Renal cortex interstitium (tissue), 11 donors: ENCODE measurements around the gene IL5. TPM values are rescaled to one million over a fixed set of nuclear protein-coding genes. Genes with fewer than 3 reads are reported as not detected.
A peak's percentile ranks its signal among the peaks of the same experiment; 100 is the strongest.
"Not testable (repeated sequence)": the region's sequence is repeated elsewhere in the genome, so short reads cannot be mapped to it uniquely, and the experiment has no call there.

ENCODE experiments used
- DNase-seq, 11 donors: peaks; one replicate each; pipeline ENCODE4 v3.0.0-alpha.2; 2013; ENCODE audit warnings: low read depth in 9 of 11, low spot score in 4 of 11; ENCODE audit errors: extremely low read depth in 1 of 11
- polyA plus RNA-seq, 3 donors: library from polyadenylated mRNA; unstranded; fragments of 120-200 nt; gene quantifications; one replicate each; pipeline ENCODE4 v1.2.1, GENCODE V29; 2013; ENCODE audit not compliant: insufficient read length in 3 of 3

The IL5 gene
- polyA plus RNA-seq, 3 donors: not detected

DNA sequence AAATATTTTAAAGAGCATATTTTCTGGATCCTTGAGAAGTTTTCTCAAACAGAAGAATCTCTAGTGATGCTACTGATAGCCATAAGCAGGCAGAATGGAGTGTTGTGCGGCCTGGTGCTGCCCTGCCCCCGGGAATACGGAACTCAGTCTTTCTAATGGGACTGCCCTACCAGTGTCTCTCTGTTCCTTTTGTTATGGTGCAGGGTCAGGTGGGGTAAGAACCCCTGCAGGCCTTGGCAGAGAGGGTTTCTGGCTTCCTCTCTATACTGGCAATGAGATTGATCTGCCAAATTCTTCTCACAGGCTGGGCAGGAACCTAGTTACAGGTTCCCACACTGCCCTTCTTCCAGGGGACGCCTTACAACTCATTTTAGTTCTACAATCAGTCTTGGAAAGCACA lies 2.6 kb downstream of the IL5 start:
- no peak for DNase-seq

DNA sequence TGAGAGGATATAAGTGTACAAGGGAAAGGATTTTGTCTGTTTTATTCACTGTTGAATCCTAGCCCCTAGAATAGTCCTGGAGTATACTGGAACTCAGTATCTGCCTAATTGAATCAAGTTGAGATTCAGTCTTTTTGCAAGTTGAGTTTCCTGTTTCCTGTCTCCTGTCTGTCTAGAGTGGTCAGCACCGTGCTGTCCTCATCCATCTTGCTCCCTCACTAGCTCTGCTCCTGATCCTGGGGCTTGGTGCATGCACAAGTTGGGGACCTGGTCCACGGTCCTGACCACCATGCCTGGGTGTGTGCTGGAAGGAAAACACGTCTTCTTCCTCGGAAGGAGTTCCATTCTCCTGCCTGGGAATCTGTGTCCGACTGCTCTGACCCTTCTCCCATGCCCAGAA lies 3.2 kb downstream of the IL5 start:
- DNase-seq: no peak

DNA sequence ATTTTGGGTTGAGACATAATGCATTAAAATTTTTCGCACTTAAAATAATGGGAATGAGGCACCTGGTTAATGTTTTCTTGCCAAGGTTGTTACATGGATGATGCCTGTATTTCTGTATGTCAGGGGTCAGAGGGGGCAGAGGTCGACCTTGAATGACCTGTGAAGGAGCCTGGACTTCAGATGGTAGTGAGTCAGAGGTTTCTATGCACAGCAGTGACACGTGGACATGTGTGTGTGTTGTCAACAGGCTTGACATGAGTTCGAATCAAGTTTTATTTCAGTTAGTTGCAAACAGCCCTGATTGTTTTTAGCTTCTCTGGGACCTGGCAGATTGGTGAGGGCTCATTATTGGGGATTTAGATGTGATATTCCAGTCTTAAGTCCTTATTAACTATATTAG lies 3.6 kb downstream of the IL5 start:
- DNase-seq: no peak

DNA sequence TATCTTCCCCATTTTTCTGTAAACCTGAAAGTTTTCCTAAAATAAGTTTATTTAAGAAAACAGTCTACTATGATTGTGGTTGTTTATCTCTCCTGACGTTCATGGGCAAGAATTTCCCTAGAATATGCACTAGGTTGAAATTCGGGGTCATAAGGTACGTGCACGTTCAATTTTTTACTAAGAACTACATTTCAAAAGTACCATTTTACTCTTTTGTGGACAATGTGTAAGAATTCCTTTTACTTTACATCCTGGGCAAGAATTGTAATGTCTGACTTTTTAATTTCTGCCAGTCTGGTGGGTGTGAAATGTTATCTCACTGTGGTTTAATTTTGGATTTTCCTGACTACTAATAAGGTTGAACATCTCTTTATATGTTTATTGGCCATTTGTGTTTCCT lies 12.4 kb downstream of the IL5 start:
- no peak for DNase-seq

DNA sequence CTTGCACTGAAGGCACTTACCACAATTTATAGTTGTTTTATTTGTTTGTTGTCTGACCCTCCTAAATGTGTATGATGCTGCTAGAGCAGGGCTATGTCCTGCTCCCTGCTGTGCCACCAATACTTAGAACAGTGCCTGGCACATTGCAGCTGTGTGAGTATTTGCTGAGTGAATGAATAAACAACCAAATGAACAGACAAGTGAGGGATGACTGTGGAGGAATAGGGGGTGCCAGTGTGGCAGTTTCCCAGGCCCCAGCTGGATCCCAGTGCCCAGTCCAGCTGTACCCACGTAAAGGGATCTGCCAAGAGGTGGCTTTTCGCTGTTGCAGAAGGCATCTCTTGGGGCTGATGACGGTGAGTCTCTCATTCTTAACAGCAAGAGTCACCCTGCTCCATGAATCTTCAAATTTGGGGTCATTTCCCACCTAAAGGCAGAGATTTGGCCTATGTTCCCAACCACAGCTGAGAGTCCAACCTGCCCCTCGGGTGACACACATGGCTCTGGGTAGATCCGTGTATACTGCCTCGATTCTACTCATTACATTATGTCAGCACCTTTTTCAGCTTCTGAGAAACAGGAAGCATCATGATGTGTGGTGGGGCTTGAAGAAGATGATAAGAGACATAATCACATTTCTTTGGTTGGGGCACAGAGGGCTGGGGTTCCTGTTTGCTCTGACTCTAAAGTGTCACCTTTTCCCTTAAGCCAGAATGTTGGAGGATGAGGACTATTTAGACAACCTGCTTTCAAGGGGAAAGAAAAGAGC lies 14.3 kb downstream of the IL5 start:
- DNase-seq: no peak

DNA sequence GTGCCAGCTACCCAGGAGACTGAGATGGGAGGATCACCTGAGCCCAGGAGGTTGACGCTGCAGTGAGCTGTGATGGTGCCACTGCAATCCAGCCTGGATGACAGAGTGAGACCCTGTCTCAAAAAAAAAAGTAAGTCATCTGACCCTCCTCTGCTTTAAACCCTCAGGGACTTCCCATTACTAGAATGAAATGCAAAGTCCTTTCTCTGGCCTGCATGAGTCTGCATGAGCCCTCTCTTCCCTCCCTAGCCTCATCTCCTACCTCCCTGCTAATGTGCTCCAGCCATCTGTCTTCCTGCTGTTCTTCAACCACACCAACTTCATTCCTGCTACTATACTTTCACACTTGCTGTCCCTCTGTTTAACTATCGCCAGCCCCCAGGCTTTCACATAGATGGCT lies 15.3 kb downstream of the IL5 start:
- DNase-seq: no peak

DNA sequence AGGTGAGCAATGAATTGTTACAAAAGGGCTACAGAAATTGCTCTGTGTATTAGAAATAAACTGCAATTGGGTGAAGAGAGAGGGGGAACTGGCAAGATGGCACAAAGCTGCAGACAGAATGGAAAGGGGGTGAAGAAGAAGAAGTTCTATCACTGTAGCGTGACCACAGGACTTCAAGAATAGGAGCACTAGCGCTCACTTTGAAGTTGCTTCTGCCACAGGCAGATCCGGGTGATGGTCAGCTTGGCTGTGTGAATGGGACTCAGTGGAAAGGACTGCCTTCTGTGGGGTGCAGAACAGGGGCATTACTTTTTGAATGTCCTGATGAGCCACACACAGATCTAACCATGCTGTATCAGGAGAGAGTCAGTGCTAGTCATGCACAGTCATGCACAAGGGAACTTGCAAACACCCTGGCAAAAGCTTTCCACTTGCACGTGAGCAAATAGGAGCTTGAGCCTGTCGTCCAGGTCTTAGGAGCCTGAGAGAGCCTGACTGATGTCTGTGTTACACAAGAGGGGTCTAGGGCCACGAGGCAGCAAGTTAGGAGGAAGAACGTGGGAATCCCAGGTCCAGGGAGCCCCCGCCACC lies 16.3 kb downstream of the IL5 start:
- no peak for DNase-seq

DNA sequence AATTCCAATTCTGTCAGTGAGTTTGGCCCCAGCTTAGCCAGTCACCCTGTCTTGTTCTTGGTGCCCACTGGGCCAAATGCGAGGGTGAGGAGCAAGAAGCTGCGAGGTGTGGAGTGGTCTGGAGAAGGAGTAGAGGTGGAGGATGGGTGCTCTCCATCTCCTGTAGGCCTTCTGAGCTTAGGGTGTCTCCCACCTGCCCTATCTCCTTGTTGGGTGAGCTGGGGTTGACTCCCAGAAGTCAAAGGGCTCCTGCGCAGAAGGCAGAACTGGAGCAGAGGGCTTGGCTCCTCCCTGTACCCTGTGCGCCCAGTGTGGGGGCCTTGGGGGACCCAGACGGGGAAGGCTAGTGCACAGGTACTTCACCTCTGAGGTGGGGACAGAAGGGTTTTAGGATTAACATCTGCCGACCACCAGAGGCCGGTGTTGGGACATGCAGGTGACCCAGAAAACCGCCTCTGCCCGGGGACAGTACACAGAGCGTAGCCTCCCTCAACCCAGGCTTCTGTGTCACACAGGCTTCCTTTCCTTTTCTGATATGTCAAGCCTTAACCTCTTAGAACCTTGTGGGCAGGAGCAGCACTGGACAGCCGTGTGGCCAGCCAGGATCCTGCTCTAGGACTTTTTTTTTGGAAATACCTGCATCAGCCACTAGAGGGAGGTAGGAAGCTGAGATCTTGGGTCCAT lies 16.9 kb downstream of the IL5 start:
- DNase-seq: peak in 10 of 11 donors; percentile 26 to 75 (median 52)

DNA sequence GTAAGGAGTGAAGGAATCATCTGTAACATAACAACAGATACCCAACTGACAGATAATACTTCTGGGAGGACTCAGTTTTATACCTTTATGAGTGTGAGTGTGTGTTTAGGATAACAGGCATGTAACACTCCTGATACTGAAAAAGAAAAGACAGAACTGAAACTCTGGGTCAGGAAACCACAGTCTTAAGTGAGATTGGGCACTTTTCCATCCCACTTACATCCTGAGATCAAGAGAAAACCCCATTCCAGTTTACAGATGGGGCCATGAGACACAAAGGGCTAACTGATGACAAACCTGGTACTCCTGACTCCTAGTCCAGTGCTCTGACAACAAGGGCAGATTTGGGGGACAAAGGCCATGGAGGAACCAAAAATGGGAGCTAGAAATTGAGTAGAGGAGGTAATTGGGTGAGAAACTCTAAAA lies 18.0 kb downstream of the IL5 start:
- no peak for DNase-seq

DNA sequence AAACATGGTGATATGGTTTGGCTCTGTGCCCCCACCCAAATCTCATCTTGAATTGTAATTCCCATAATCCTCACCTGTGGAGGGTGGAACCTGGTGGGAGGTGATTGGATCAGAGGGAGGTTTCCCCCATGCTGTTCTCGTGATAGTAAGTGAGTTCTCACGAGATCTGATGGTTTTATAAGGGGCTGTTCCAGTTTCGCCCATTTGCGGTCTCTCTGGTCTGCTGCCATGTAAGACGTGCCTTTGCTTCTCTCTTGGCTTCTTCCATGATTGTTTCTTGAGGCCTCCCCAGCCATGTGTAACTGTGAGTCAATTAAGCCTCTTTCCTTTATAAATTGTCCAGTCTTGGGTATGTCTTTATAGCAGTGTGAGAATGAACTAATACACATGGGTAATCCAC lies 18.4 kb downstream of the IL5 start:
- DNase-seq: not testable (repeated sequence)

DNA sequence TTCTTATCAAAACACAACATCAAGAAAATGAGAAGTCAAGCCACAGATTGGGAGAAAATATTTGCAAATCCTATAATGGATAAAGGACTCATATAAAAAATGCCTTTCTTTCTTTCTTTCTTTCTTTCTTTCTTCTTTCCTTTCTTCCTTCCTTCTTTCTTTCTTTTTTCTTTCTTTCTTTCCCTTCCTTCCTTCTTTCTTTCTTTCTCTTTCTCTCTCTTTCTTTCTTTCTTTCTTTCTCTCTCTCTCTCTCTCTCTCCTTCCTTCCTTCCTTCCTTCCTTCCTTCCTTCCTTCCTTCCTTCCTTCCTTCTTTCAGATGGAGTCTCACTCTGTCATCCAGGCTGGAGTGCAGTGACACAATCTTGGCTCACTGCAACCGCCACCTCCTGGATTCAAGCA lies 21.3 kb downstream of the IL5 start:
- not testable (repeated sequence) for DNase-seq

DNA sequence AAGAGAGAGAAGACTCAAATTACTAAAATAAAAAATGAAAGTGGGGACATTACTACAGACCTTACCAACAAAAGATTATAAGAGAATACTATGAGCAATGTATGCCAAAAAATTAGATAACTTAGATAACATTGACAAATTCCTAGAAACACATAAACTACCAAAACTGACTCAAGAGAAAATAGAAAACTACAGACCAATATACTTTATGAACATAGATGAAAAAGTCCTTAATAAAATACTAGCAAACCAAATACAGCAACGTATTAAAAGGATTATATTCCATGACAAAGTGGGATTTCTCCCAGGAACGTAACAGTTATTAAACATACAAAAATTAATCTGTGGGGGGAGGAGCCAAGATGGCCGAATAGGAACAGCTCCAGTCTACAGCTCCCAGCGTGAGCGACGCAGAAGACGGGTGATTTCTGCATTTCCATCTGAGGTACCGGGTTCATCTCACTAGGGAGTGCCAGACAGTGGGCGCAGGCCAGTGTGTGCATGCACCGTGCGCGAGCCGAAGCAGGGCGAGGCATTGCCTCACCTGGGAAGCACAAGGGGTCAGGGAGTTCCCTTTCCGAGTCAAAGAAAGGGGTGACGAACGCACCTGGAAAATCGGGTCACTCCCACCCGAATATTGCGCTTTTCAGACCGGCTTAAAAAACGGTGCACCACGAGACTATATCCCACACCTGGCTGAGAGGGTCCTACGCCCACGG lies 29.5 kb downstream of the IL5 start:
- DNase-seq: not testable (repeated sequence)

DNA sequence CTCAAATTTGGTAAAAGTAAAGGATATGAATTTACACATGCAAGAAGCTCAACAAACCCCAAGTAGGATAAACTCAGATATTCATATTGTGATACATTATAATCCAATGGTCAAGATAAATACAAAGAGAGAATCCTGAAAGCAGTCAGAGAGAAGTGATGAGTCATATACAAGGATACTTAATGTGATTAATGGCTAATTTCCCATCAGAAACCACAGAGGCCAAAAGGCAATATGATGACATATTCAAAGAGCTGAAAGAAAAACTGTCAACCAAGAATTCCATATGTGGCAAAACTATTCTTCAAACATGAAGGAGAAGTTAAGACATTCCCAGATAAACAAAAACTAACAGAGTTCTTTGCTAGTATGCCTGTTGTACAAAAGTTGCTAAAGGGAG lies 33.2 kb downstream of the IL5 start:
- no peak for DNase-seq

DNA sequence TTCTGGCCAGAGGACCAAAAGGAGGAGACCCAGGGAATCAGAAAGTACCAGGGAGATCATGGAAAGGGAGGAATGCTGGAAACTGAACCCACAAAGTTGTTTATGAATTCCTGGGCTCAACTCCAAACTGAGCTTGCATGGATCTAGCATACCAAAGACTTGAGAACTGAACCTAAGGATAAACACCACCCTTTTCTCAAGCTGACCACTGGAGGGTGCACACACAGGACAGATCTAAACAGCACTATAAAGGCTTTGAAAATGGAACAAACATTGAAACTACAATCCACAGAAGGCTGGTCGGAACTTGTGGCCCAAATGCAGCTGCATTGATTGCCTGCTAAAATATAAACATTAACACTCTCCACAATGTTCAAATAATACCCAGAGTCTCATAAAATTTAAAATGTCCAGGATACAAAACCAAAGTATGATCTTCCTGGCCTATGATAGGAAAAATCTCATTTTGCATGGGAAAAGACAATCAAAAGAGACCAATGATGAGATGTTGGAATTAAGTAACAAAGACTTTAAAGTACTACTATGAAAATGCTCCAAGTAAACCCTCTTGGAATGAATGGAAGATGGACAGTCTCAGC lies 37.1 kb downstream of the IL5 start:
- DNase-seq: peak in 1 of 11 donors; percentile 17

DNA sequence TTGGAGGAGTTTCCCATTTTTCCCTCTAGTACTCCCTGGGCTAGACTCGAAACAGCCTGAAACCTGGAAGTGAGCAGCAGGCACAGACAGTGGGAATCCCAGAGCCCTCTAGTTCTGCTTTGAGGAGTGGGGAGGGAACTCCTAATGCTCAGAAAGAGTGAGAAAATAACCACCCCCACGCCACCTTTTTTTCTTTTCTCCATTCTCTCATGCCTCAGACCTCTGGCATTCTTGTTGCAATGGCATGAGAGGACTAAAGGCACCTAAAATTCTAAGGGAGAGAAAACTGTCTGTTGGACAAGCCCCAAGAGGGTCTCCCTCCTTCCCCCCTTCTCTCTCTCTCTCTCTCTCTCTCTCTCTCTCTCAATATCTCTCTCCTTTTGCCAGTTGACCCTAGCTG lies 37.7 kb downstream of the IL5 start:
- no peak for DNase-seq

DNA sequence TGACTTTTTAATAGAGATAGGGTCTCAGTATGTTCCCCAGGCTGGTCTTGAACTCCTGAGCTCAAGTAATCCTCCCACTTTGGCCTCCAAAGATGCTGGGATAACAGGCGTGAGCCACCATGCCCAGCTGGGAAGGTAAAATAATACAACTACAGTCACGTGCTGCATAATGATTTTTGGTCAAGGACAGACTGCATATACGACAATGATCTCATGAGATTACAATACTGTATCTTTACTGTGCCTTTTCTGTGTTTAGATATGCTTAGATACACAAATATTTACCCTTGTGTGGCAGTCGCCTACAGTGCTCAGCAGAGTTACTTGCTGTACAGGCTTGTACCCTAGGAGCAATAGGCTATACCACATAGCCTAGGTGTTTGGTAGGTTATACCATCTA lies 38.6 kb downstream of the IL5 start:
- DNase-seq: no peak

DNA sequence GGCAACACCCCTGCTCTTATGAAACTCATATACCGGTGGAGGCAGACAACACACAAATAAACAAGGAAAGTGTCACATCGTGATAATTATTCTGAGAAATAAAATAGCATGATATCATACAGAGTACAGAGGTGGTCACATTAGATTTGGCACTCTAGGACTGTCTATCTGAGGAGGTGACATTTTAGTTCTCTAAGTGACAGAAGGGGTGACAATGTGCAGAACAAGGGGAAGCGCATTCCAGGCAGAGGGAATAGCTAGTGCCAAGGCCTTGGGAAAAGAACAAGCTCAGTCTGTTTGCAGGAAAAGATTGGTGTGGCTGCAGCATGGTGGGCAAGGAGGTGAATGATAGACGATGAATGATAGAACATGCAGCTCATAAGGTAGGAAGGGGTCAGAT lies 40.1 kb downstream of the IL5 start:
- no peak for DNase-seq

DNA sequence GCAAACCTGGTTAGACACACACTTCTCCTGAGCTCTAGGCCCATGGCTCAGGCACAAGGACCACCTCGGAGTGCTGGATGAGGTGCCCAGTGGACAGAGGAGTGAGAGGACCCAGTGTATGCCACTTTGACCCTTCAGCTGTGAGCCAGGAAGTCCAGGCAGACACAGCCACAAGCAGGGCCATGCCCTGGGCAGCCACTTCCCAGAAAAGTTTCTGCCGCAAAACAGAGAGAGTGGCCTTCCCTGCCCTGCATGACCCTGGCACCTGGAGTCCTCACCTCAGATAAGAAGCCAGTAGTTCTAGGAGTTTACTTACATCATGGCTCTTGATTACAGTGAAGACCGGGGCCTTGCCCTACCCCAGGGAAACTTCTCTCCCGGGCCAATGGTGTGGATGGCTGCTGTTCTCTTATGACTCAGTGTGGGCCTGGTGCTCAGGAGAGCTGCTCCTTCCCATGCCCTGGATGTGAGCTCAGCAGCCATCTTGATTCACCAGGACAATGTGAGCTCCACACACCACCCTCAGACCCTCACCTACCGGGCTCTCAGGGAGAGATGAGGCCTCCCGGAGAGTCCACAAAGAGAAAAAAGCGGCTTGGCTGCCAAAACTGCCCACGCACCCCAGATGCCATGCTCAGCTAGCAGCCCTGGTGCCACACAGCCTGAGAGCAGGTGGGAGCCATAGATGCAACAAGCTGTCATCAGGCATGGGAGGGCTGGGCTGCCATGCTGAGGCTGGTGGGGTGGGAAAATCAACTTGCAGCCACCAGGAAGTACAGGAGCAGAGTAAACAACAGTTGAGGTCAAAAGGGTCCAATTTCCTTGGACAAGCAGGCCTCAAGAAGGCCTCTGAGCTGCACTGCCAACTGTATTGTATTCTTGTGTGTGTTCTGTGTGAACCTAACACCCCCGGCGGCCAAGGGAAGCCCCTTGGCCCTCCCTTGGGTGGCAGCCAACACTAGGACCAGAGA lies 41.1 kb downstream of the IL5 start:
- no peak for DNase-seq
